ENCODE results near the gene LRBA.
A peak's percentile ranks its signal among the peaks of the same experiment; 100 is the strongest.
"Not testable (repeated sequence)": the region's sequence is repeated elsewhere in the genome, so short reads cannot be mapped to it uniquely, and the experiment has no call there.

LRBA gene

GRCh38 chr4:150974252-150974640, 40.8 kb downstream of the LRBA start:
- no peak for DNase-seq

GRCh38 chr4:150973626-150974251, 41.3 kb downstream of the LRBA start:
- DNase-seq, result no peak

GRCh38 chr4:150972592-150972991, 42.5 kb downstream of the LRBA start:
- no peak for DNase-seq

- DNase-seq, result no peak
Measured at GRCh38 chr4:150971901-150972300, 43.2 kb downstream of the LRBA start.

DNA sequence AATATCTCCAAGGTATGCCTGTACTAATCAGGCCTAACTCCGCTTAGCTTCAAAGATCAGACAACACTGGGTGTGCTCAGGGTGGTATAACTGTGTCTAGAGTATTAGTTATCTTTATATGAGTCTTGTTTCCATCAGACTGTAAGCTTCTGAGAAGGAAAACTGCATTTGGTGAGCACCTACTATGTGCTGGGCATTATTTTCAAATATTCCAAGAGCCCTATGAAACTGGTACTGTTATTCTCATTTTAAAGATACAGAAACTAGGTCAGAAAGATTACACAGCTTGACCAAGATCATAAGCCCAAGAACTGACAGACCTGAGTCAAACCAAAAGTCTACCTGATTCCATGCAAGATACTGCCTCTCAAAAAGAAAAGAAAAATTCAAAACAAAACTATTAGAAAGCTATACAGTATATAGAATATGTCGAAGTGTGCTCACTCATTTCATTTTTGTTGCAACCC, 44.4 kb downstream of the LRBA start:
- no peak for DNase-seq

DNA sequence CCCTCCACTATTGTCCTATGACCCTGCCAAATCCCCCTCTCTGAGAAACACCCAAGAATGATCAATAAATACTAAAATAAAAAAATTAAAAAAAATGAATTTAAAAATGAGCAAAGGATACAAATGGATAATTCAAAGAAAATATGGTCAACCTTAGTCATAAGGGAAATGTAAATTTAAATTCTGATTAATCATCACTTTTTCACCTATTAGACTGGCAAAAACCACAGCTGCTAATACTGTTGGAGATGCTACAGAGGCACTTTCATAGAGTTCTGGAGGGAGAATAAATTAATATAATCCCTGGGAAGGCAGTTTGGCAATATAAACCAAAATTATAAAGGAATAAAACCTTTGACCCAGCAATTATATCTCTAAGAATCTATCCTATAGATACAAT, 50.3 kb downstream of the LRBA start:
- DNase-seq, result no peak

GRCh38 chr4:150963602-150964345, 51.3 kb downstream of the LRBA start:
- not testable (repeated sequence) for DNase-seq

GRCh38 chr4:150962245-150962644, 52.8 kb downstream of the LRBA start:
- no peak for DNase-seq

DNA sequence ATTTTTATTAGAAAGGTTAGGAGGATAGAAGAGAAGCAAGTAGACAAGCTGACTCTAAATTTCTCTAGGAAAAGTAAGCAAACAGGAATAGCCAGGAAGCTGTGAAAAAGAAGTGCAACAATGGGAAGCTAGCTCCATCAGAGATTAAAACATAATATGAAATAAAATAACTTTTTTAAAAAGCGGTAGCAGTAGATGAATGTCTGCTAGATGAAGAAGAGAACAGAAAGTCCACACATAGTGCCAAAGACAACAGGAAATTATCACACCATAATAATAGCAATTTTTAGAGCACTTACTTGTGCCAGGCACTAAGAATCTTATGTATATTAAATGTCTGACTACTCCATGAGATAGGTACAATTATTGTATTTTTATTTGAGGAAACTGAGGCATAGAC, 53.5 kb downstream of the LRBA start:
- no peak for DNase-seq

DNA sequence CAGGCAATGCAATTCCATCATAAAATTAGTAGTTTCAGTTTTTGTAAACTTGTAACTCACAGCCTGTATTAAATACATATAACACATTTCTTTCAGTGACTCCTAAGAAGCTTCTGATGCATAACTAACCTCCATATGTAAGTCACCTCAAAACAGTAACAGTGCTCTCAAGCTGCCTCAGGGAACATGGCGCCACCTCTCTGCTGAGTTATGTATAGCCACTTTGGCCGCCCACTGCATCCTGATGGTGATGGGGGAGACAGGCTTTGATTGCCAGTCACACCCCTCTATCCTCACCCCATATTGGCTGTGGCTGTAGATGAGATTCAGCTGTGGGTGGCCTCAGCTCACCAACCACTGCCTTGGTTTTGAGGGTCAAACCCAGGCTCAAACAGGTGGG, 54.3 kb downstream of the LRBA start:
- DNase-seq, result peak; percentile 26

DNA sequence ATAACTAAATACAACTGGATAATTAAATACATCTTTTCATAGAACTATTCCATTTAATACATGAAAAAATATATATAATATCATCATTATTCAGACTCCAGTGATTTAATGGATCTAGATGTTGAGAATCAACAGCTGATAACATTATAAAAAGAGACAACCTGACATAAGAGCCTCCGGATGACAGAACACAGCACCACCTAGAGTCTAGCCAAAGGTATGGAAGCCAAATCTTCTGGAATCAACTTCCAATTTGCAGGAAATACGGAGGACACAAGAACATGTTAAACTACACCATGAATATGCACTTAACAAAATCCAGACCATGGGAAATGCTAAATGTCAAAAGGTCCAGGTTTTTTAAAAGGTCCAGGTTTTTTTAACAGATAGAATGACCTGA, 55.0 kb downstream of the LRBA start:
- no peak for DNase-seq

DNA sequence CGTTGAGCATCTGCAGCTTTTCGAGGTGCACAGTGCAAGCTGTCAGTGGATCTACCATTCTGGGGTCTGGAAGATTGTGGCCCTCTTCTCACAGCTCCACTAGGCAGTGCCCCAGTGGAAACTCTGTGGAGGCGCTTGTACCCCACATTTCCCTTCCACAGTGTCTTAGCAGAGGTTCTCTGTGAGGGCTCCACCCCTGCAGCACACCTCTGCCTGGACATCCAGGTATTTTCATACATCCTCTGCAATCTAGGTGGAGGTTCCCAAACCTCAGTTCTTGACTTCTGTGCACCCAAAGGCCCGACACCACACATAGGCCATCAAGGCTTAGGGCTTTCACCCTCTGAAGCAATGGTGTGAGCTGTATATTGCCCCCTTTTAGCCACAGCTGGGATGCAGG, 57.1 kb downstream of the LRBA start:
- DNase-seq, result not testable (repeated sequence)

DNA sequence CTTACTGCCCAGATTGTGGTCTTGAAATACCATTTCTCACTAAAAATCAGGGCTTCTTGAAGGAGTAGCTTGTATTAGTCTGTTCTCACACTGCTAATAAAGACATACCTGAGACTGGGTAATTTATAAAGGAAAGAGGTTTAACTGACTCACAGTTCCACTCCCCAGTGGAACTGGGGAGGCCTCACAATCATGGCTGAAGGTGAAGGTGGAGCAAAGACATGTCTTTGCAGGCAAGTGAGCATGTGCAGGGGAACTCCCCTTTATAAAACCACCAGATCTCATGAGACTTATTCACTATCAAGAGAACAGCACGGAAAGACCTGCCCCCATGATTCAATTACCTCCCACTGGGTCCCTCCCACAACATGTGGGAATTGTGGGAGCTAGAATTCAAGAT, 58.0 kb downstream of the LRBA start:
- not testable (repeated sequence) for DNase-seq

- not testable (repeated sequence) for DNase-seq
Measured at GRCh38 chr4:150953916-150954315, 61.2 kb downstream of the LRBA start.

GRCh38 chr4:150952167-150952845, 62.8 kb downstream of the LRBA start:
- DNase-seq, result no peak

GRCh38 chr4:150950657-150951288, 64.3 kb downstream of the LRBA start:
- DNase-seq, result no peak

DNA sequence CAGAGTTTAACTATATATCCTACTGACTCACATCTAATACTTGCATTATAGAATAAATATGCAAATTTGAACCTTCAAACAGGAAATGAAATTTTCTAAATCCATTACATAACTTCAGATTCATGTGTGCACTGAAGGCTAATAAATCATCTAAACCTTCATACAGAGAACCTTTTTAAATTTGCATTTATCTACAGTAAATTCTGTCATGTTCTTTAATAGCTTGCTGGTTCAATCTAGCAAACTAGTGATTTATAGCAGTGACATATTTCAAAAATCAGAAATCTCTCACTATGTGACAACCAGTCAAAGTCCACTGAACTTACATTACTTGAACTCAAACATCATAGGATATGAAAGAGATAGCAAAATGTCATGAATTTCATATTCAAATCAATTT, 65.1 kb downstream of the LRBA start:
- DNase-seq, result no peak

- no peak for DNase-seq
Measured at GRCh38 chr4:150949342-150949741, 65.7 kb downstream of the LRBA start.

DNA sequence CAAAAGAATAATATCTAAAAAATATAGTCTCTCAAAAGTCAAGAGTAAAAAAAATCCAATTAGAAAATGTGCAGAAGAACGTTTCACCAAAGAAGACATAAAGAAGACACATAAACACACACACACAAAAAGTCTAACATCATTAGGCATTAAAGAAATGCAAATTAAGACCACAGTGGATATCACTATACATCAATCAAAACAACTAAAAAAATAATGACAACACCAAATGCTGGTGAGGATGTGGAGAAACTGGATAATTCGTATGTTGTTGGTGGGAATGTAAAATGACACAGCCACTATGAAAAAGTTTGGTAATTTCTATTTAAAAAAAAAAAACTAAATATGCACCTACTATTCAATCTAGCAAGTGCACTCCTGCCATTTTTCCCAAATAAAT, 66.4 kb downstream of the LRBA start:
- no peak for DNase-seq

DNA sequence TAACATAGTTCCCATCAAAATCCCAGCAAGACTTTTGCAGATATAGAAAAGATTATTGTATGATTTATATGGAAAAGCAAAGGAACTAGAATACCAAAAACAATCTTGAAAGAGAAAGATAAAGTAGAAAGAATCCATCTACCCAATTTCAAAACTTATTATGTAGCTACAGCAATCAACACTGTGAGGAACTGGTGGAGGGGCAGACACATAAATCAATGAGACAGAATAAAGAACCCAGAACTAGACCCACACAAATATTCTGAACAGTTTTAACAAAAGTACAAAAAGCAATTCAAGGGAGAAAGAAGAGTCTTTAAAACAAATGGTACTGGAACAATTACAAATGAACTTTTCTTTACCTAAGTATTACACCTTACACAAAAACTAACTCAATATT, 67.0 kb downstream of the LRBA start:
- DNase-seq, result no peak

DNA sequence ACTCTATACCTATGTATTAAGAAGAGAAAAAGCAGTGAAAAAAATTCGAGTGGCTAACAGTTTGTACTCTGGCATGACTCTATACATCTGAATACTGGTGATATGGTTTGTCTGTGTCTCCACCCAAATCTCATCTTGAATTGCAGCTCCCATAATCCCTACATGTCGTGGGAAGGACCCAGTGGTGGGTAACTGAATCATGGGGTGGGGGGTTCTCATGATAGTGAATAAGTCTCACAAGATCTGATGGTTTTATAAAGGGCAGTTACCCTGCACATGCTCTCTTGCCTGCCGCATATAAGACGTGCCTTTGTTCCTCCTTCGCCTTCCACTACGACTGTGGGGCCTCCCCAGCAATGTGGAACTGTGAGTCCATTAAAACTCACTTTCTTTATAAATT, 70.4 kb downstream of the LRBA start:
- DNase-seq, result no peak

GRCh38 chr4:150943818-150944217, 71.3 kb downstream of the LRBA start:
- DNase-seq, result no peak

DNA sequence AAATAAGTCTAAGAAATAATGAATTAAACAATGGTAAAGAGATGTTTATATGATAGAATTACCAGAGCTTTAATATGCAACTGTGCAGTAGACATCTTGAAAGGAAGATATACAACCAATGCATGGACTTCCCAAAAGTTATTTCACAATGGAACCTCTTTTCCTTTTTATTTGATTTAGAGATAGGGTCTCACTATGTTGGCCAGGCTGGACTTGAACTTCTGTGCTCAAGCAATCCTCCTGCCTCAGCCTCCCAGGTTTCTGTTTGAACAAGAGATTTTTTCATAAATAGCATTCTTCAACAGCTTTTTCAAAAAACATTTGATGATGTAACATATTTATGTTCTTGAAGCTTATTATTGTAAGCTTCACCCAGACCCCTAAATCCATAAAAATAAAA, 72.0 kb downstream of the LRBA start:
- no peak for DNase-seq

- no peak for DNase-seq
Measured at GRCh38 chr4:150942539-150942938, 72.5 kb downstream of the LRBA start.
